HG03135 (cell line): Measurements from ENCODE around the gene PMEL.

Experiments used
- ATAC-seq: cut with Tn5 transposase; IDR thresholded peaks from one replicate; pipeline ENCODE4 v1.9.1; 2021; ENCODE audit warnings: mild to moderate bottlenecking, moderate library complexity; ENCODE audit not compliant: unreplicated experiment

Gene PMEL

GRCh38 chr12:55942577-55943136 lies 23.2 kb downstream of the PMEL start:
- no peak for ATAC-seq

GRCh38 chr12:55942055-55942454 lies 23.8 kb downstream of the PMEL start:
- no peak for ATAC-seq

- ATAC-seq: peak; percentile 87
These were observed 25.6 kb downstream of the PMEL start for GRCh38 chr12:55940065-55940732.

GRCh38 chr12:55938826-55939501 lies 26.9 kb downstream of the PMEL start:
- no peak for ATAC-seq

GRCh38 chr12:55937981-55938380 lies 27.9 kb downstream of the PMEL start:
- ATAC-seq: no peak

GRCh38 chr12:55935738-55936151 lies 30.1 kb downstream of the PMEL start:
- no peak for ATAC-seq

GRCh38 chr12:55934773-55935172 lies 31.1 kb downstream of the PMEL start:
- ATAC-seq: no peak

GRCh38 chr12:55933799-55934742 lies 31.8 kb downstream of the PMEL start:
- ATAC-seq: no peak

- no peak for ATAC-seq
These were observed 32.6 kb downstream of the PMEL start for GRCh38 chr12:55933169-55933798.

- no peak for ATAC-seq
These were observed 33.3 kb downstream of the PMEL start for GRCh38 chr12:55932551-55932910.

GRCh38 chr12:55931780-55932550 lies 33.9 kb downstream of the PMEL start:
- no peak for ATAC-seq

- no peak for ATAC-seq
These were observed 34.5 kb downstream of the PMEL start for GRCh38 chr12:55931317-55931779.

GRCh38 chr12:55930771-55931316 lies 35.0 kb downstream of the PMEL start, which contains the start of gene DGKA:
TSS of gene DGKA (plus strand) at chr12:55931162. CDS start at chr12:55936504, 5,342 bp downstream.
- no peak for ATAC-seq

GRCh38 chr12:55929306-55929791 lies 36.5 kb downstream of the PMEL start:
- ATAC-seq: peak; percentile 35

GRCh38 chr12:55927588-55928502 lies 38.0 kb downstream of the PMEL start, which contains the start of gene PYM1:
TSS of gene PYM1 (minus strand) at chr12:55927894. CDS start at chr12:55927761, 133 bp downstream.
- peak; percentile 37 for ATAC-seq

- ATAC-seq: peak; percentile 47
These were observed 38.9 kb downstream of the PMEL start for GRCh38 chr12:55926738-55927587.
